Liver (tissue), 3 donors: Measurements from ENCODE around the gene VLDLR.

Experiments
- ATF3 ChIP-seq: IDR thresholded peaks from 2 replicates; pipeline ENCODE4 v1.6.1; 2016; ENCODE audit warnings: antibody characterized with exemption
- EGR1 ChIP-seq, 2 donors: IDR thresholded peaks; 2 replicates each; pipeline ENCODE4 v1.6.1; 2016 to 2018; ENCODE audit warnings: antibody characterized with exemption in 2 of 2, low read depth in 2 of 2
- FOXA1 ChIP-seq: IDR thresholded peaks from 2 replicates; pipeline ENCODE4 v1.6.1; 2016; ENCODE audit warnings: antibody characterized with exemption
- HNF4A ChIP-seq, 2 donors: conservative IDR thresholded peaks; 2 replicates each; pipeline ENCODE4 v1.6.1; 2016; ENCODE audit warnings: antibody characterized with exemption in 2 of 2, mild to moderate bottlenecking in 2 of 2
- JUND ChIP-seq, 2 donors: IDR thresholded peaks; 2 replicates each; pipeline ENCODE4 v1.6.1; 2016; ENCODE audit warnings: antibody characterized with exemption in 2 of 2
- REST ChIP-seq: IDR thresholded peaks from 2 replicates; pipeline ENCODE4 v1.6.1; 2016; ENCODE audit warnings: antibody characterized with exemption, mild to moderate bottlenecking
- SP1 ChIP-seq: IDR thresholded peaks from 2 replicates; pipeline ENCODE4 v1.6.1; 2018; ENCODE audit warnings: antibody characterized with exemption, mild to moderate bottlenecking
- TAF1 ChIP-seq: conservative IDR thresholded peaks from 2 replicates; pipeline ENCODE4 v1.6.1; 2016; ENCODE audit warnings: antibody characterized with exemption, mild to moderate bottlenecking
- YY1 ChIP-seq: IDR thresholded peaks from 2 replicates; pipeline ENCODE4 v1.6.1; 2016; ENCODE audit warnings: antibody characterized with exemption, mild to moderate bottlenecking
- TF ChIP-seq, protein P1 (sequence below): fragments of 150-350 bp; IDR thresholded peaks from 2 replicates; pipeline ENCODE4 v1.5.1; 2017; ENCODE audit warnings: improper control_type of control experiment, low read depth, low read length; ENCODE audit not compliant: missing input control
- TF ChIP-seq, protein P2 (sequence below): IDR thresholded peaks from 2 replicates; pipeline ENCODE4 v1.6.1; 2016; ENCODE audit warnings: antibody characterized with exemption
- donor health status: healthy.
- donor health status: healthy.

DNA sequence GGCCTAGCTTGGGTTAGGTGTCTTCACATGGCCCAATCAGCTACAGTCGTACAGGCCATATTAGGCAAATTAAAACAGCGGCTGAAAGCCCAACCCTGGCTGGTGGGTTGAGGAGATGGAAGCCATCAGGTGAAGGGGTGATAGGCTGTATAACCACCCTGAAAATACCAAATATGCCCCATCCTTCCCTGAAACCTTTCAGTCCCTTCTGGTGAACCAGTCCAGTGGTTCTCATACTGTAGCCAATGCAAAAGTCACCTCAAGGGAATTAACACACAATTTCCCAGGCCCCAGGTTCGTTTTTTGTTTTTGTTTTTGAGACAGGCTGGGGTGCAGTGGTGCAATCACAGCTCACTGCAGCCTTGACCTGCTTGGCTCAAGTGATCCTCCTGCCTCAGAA, 75.9 kb downstream of the VLDLR start:
- TF ChIP-seq, protein P1, sequence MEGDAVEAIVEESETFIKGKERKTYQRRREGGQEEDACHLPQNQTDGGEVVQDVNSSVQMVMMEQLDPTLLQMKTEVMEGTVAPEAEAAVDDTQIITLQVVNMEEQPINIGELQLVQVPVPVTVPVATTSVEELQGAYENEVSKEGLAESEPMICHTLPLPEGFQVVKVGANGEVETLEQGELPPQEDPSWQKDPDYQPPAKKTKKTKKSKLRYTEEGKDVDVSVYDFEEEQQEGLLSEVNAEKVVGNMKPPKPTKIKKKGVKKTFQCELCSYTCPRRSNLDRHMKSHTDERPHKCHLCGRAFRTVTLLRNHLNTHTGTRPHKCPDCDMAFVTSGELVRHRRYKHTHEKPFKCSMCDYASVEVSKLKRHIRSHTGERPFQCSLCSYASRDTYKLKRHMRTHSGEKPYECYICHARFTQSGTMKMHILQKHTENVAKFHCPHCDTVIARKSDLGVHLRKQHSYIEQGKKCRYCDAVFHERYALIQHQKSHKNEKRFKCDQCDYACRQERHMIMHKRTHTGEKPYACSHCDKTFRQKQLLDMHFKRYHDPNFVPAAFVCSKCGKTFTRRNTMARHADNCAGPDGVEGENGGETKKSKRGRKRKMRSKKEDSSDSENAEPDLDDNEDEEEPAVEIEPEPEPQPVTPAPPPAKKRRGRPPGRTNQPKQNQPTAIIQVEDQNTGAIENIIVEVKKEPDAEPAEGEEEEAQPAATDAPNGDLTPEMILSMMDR = no peak
- TF ChIP-seq TAF1 = no peak
- TF ChIP-seq SP1 = no peak
- TF ChIP-seq, protein P2, sequence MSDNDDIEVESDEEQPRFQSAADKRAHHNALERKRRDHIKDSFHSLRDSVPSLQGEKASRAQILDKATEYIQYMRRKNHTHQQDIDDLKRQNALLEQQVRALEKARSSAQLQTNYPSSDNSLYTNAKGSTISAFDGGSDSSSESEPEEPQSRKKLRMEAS = no peak
- no peak for TF ChIP-seq REST
- no peak for TF ChIP-seq EGR1 (IDR thresholded peaks at IDR 0.05; ENCODE audit: low read depth in 2 of 2)
- no peak for TF ChIP-seq JUND (IDR thresholded peaks at IDR 0.05)
- TF ChIP-seq YY1 = no peak
- no peak for TF ChIP-seq ATF3
- TF ChIP-seq FOXA1 = no peak
- no peak for TF ChIP-seq HNF4A (conservative IDR thresholded peaks at IDR 0.05)
